ENCODE data around the gene EDEM2.

The EDEM2 gene

GRCh38 chr20:35111141-35111888 lies 35.8 kb downstream of the EDEM2 start:
- Histone ChIP-seq H2BK12ac (ENCODE audit: low read length in 2 of 2) (no peak overlapping the region), H4K8ac (ENCODE audit: low read length) (no peak overlapping the region), H3K4me1 (ENCODE audit: control insufficient read depth, insufficient read depth, low read depth, low read length) (peaks cover 2% of the 10 kb centered on the region), H3K4ac (ENCODE audit: low read depth in 1 of 2, low read length in 2 of 2) (no peak overlapping the region), H2AFZ (ENCODE audit: low read depth, low read length) (no peak overlapping the region), H3K27ac (ENCODE audit: low read length, poor library complexity, severe bottlenecking) (peak overlapping the region; percentile 57), H3K4me2 (ENCODE audit: low read length, poor library complexity, severe bottlenecking) (no peak overlapping the region), H3K27me3 (ENCODE audit: control insufficient read depth in 1 of 2, insufficient read depth in 1 of 2, low read length in 2 of 2) (no peaks in the 10 kb centered on the region), H2AK5ac (ENCODE audit: low read length, severe bottlenecking) (no peak overlapping the region), H2BK5ac (ENCODE audit: low read depth, low read length, poor library complexity, severe bottlenecking) (no peak overlapping the region), H2BK15ac (ENCODE audit: low read depth, poor library complexity, severe bottlenecking) (no peak overlapping the region), H3K36me3 (ENCODE audit: control insufficient read depth in 1 of 2, insufficient read depth in 2 of 2, low read depth in 1 of 2, low read length in 2 of 2) (peaks cover 19 to 20% of the 10 kb centered on the region in 2 experiments), H4K91ac (ENCODE audit: low read length) (no peak overlapping the region), H2BK120ac (ENCODE audit: low read depth, low read length) (no peak overlapping the region), H3K9me3 (ENCODE audit: control insufficient read depth, low read length) (no peaks in the 10 kb centered on the region), H3K18ac (ENCODE audit: low read depth in 1 of 2, low read length in 2 of 2) (peak overlapping the region in 1 of 2 experiments; percentile 19), H3K9ac (ENCODE audit: low read length) (peak overlapping the region; percentile 66), H3K4me3 (ENCODE audit: insufficient read depth in 1 of 2, low read depth in 1 of 2, low read length in 2 of 2) (no peak overlapping the region), H3K14ac (ENCODE audit: low read length in 2 of 2) (no peak overlapping the region), H3K79me1 (replicated peaks; ENCODE audit: low read length, poor library complexity, severe bottlenecking) (peaks cover 2% of the 10 kb centered on the region), H3K23ac (ENCODE audit: low read length in 2 of 2) (no peak overlapping the region)
- 30% methylated on average over 4 of the region's 4 CpGs for WGBS
- peak; percentile 76 for DNase-seq

GRCh38 chr20:35108921-35109320 lies 38.2 kb downstream of the EDEM2 start:
- no peaks in the 10 kb centered on the region for H3K9me3 ChIP-seq (ENCODE audit: control insufficient read depth, low read length)
- H2BK5ac ChIP-seq (ENCODE audit: low read depth, low read length, poor library complexity, severe bottlenecking), result no peak overlapping the region
- 100% methylated on average over 3 of the region's 4 CpGs for WGBS
- H4K91ac ChIP-seq (ENCODE audit: low read length), result no peak overlapping the region
- no peak overlapping the region for H2AFZ ChIP-seq (ENCODE audit: low read depth, low read length)
- no peak overlapping the region for H2BK12ac ChIP-seq (ENCODE audit: low read length in 2 of 2)
- no peak overlapping the region for H2BK15ac ChIP-seq (ENCODE audit: low read depth, poor library complexity, severe bottlenecking)
- H3K27me3 ChIP-seq (ENCODE audit: control insufficient read depth in 1 of 2, insufficient read depth in 1 of 2, low read length in 2 of 2), result no peaks in the 10 kb centered on the region
- H3K14ac ChIP-seq (ENCODE audit: low read length in 2 of 2), result no peak overlapping the region
- H3K4ac ChIP-seq (ENCODE audit: low read depth in 1 of 2, low read length in 2 of 2), result no peak overlapping the region
- no peak overlapping the region for H3K18ac ChIP-seq (ENCODE audit: low read depth in 1 of 2, low read length in 2 of 2)
- H2AK5ac ChIP-seq (ENCODE audit: low read length, severe bottlenecking), result no peak overlapping the region
- H3K4me1 ChIP-seq (ENCODE audit: control insufficient read depth, insufficient read depth, low read depth, low read length), result peaks cover 2% of the 10 kb centered on the region
- H2BK120ac ChIP-seq (ENCODE audit: low read depth, low read length), result no peak overlapping the region
- no peak overlapping the region for H3K4me2 ChIP-seq (ENCODE audit: low read length, poor library complexity, severe bottlenecking)
- H3K4me3 ChIP-seq (ENCODE audit: insufficient read depth in 1 of 2, low read depth in 1 of 2, low read length in 2 of 2), result no peak overlapping the region
- H3K9ac ChIP-seq (ENCODE audit: low read length), result no peak overlapping the region
- H3K27ac ChIP-seq (ENCODE audit: low read length, poor library complexity, severe bottlenecking), result no peak overlapping the region
- H4K8ac ChIP-seq (ENCODE audit: low read length), result no peak overlapping the region
- no peaks in the 10 kb centered on the region for H3K79me1 ChIP-seq (replicated peaks; ENCODE audit: low read length, poor library complexity, severe bottlenecking)
- H3K23ac ChIP-seq (ENCODE audit: low read length in 2 of 2), result no peak overlapping the region
- peaks cover 0 to 3% of the 10 kb centered on the region in 2 experiments for H3K36me3 ChIP-seq (ENCODE audit: control insufficient read depth in 1 of 2, insufficient read depth in 2 of 2, low read depth in 1 of 2, low read length in 2 of 2)
- DNase-seq, result no peak

- Histone ChIP-seq H2BK120ac (ENCODE audit: low read depth, low read length) (no peak overlapping the region), H2BK15ac (ENCODE audit: low read depth, poor library complexity, severe bottlenecking) (no peak overlapping the region), H3K4me1 (ENCODE audit: control insufficient read depth, insufficient read depth, low read depth, low read length) (no peaks in the 10 kb centered on the region), H3K18ac (ENCODE audit: low read depth in 1 of 2, low read length in 2 of 2) (no peak overlapping the region), H4K8ac (ENCODE audit: low read length) (no peak overlapping the region), H2BK5ac (ENCODE audit: low read depth, low read length, poor library complexity, severe bottlenecking) (no peak overlapping the region), H3K4ac (ENCODE audit: low read depth in 1 of 2, low read length in 2 of 2) (no peak overlapping the region), H3K4me3 (ENCODE audit: insufficient read depth in 1 of 2, low read depth in 1 of 2, low read length in 2 of 2) (no peak overlapping the region), H4K91ac (ENCODE audit: low read length) (no peak overlapping the region), H3K36me3 (ENCODE audit: control insufficient read depth in 1 of 2, insufficient read depth in 2 of 2, low read depth in 1 of 2, low read length in 2 of 2) (peaks cover 0 to 3% of the 10 kb centered on the region in 2 experiments), H3K9ac (ENCODE audit: low read length) (no peak overlapping the region), H3K27me3 (ENCODE audit: control insufficient read depth in 1 of 2, insufficient read depth in 1 of 2, low read length in 2 of 2) (no peaks in the 10 kb centered on the region), H3K4me2 (ENCODE audit: low read length, poor library complexity, severe bottlenecking) (no peak overlapping the region), H3K79me1 (replicated peaks; ENCODE audit: low read length, poor library complexity, severe bottlenecking) (no peaks in the 10 kb centered on the region), H3K9me3 (ENCODE audit: control insufficient read depth, low read length) (no peaks in the 10 kb centered on the region), H2AK5ac (ENCODE audit: low read length, severe bottlenecking) (no peak overlapping the region), H3K27ac (ENCODE audit: low read length, poor library complexity, severe bottlenecking) (no peak overlapping the region), H2AFZ (ENCODE audit: low read depth, low read length) (no peak overlapping the region), H3K23ac (ENCODE audit: low read length in 2 of 2) (no peak overlapping the region), H2BK12ac (ENCODE audit: low read length in 2 of 2) (no peak overlapping the region), H3K14ac (ENCODE audit: low read length in 2 of 2) (no peak overlapping the region)
- DNase-seq, result no peak
- WGBS, result 100% methylated on average over 1 of the region's 1 CpG
Measured at GRCh38 chr20:35106827-35107380, 40.2 kb downstream of the EDEM2 start.

DNA sequence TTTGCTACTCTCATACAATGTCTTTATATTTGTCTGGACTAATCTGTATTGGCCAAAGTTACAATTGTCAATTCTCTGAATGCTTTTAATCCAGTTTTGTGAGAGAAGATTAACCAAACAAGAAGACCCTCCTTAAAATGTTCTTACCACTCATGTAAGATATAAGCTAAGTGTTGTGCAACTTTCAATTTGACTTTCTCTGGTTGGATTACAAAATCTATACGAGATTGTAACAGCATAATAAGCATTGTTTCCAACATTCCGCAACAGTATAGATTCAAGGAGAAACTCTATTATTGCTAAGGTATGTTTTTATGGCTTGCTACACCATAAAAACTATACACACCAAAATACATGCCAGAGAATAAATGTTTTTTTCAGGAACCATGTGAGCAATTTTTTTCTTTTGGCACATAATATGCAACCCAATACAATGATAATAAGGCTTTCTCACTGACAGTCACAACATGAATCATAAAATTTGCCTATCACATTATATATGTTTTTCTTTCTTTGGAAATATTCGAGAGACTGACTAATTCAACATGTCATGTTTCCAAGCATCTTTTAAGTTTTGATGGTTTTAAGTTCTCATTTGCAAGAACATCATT lies 42.3 kb downstream of the EDEM2 start:
- Histone ChIP-seq H3K79me1 (replicated peaks; ENCODE audit: low read length, poor library complexity, severe bottlenecking) (no peaks in the 10 kb centered on the region), H2BK12ac (ENCODE audit: low read length in 2 of 2) (no peak overlapping the region), H2BK5ac (ENCODE audit: low read depth, low read length, poor library complexity, severe bottlenecking) (no peak overlapping the region), H3K27me3 (ENCODE audit: control insufficient read depth in 1 of 2, insufficient read depth in 1 of 2, low read length in 2 of 2) (no peaks in the 10 kb centered on the region), H2BK120ac (ENCODE audit: low read depth, low read length) (no peak overlapping the region), H4K91ac (ENCODE audit: low read length) (no peak overlapping the region), H3K4me3 (ENCODE audit: insufficient read depth in 1 of 2, low read depth in 1 of 2, low read length in 2 of 2) (no peak overlapping the region), H3K18ac (ENCODE audit: low read depth in 1 of 2, low read length in 2 of 2) (no peak overlapping the region), H3K27ac (ENCODE audit: low read length, poor library complexity, severe bottlenecking) (no peak overlapping the region), H3K23ac (ENCODE audit: low read length in 2 of 2) (no peak overlapping the region), H3K9ac (ENCODE audit: low read length) (no peak overlapping the region), H3K4ac (ENCODE audit: low read depth in 1 of 2, low read length in 2 of 2) (no peak overlapping the region), H4K8ac (ENCODE audit: low read length) (no peak overlapping the region), H3K9me3 (ENCODE audit: control insufficient read depth, low read length) (no peaks in the 10 kb centered on the region), H2AK5ac (ENCODE audit: low read length, severe bottlenecking) (no peak overlapping the region), H3K4me2 (ENCODE audit: low read length, poor library complexity, severe bottlenecking) (no peak overlapping the region), H2BK15ac (ENCODE audit: low read depth, poor library complexity, severe bottlenecking) (no peak overlapping the region), H3K4me1 (ENCODE audit: control insufficient read depth, insufficient read depth, low read depth, low read length) (no peaks in the 10 kb centered on the region), H3K14ac (ENCODE audit: low read length in 2 of 2) (no peak overlapping the region), H2AFZ (ENCODE audit: low read depth, low read length) (no peak overlapping the region), H3K36me3 (ENCODE audit: control insufficient read depth in 1 of 2, insufficient read depth in 2 of 2, low read depth in 1 of 2, low read length in 2 of 2) (peaks cover 0 to 3% of the 10 kb centered on the region in 2 experiments)
- DNase-seq, result no peak
- WGBS, result no CpG with 5 or more reads among the region's 3 CpGs
